BJ (cell line): Measurements from ENCODE around the gene MYRF. TPM values are rescaled to one million over a fixed set of nuclear protein-coding genes. Genes with fewer than 3 reads are reported as not detected.
A peak's percentile ranks its signal among the peaks of the same experiment; 100 is the strongest.

Source experiments
- CTCF ChIA-PET: fragments of 350-600 bp; formaldehyde crosslinking; extraction: SDS; loops from one replicate; lab custom pipeline; 2021; ENCODE audit warnings: antibody characterized with exemption, inconsistent platforms; lab: Yijun Ruan, JAX
- POLR2A ChIA-PET: fragments of 300-600 bp; sonication (Branson Sonifier 250); formaldehyde crosslinking; extraction: SDS; loops from one replicate; lab custom pipeline; 2021; ENCODE audit warnings: antibody characterized with exemption; lab: Charles Lee
- DNase-seq: peaks from one replicate; pipeline ENCODE4 v3.0.0-alpha.2; 2011; ENCODE audit warnings: low read depth
- H3K27me3 ChIP-seq: 2 replicates; pipeline ENCODE4 v1.6.0; 2011; ENCODE audit warnings: low read length; ENCODE audit not compliant: control insufficient read depth, insufficient read depth
- H3K36me3 ChIP-seq: 2 replicates; pipeline ENCODE4 v1.5.1; 2011; ENCODE audit warnings: low read length; ENCODE audit not compliant: control insufficient read depth, insufficient read depth
- H3K4me3 ChIP-seq: 2 replicates; pipeline ENCODE4 v1.5.1; 2011; ENCODE audit warnings: low read depth, mild to moderate bottlenecking, control low read depth, low read length
- CTCF ChIP-seq: IDR thresholded peaks from 2 replicates; pipeline ENCODE4 v1.5.1; 2011; ENCODE audit warnings: low read depth, mild to moderate bottlenecking, control low read depth, inconsistent platforms, low read length, moderate library complexity; ENCODE audit not compliant: insufficient read depth
- polyA minus RNA-seq: library from RNA; depleted of rRNA, polyadenylated mRNA; stranded (reverse); fragments of >200 nt; gene quantifications from 2 replicates; pipeline ENCODE4 v1.2.3, GENCODE V29; 2011; rRNA and poly(A)+ RNA removed
- polyA plus RNA-seq: library from polyadenylated mRNA; depleted of rRNA; stranded (reverse); fragments of >200 nt; gene quantifications from 2 replicates; pipeline ENCODE4 v1.2.3, GENCODE V29; 2011; rRNA removed

Gene MYRF
- polyA plus RNA-seq (0.33 and 0.45 TPM in 2 replicates), polyA minus RNA-seq (0.36 and 0.57 TPM in 2 replicates)

- ChIA-PET POLR2A (no interaction called here), CTCF (interaction anchor here (0.8 to 6.5 kb wide), 11 partner anchors 9 to 356 kb away, joined by 3 to 68 read pairs (median 4); no protein-coding TSS in a partner anchor)
- Histone ChIP-seq H3K36me3 (no peaks in the 10 kb centered on the region), H3K4me3 (peak within 1 kb of the TSS; percentile 39), H3K27me3 (no peaks in the 10 kb centered on the region; the same call in 1 of the 2 replicates)
- peak; percentile 32 for TF ChIP-seq CTCF
- DNase-seq: no peak
Measured at GRCh38 chr11:61752117-61752924, at the start of gene MYRF. Gene MYRF (plus strand): TSS chr11:61752636. CDS start chr11:61752745, 109 bp downstream.

GRCh38 chr11:61702701-61703312 lies 49.6 kb upstream of the MYRF start:
- Histone ChIP-seq H3K27me3 (no peaks in the 10 kb centered on the region; the same call in 1 of the 2 replicates), H3K36me3 (no peaks in the 10 kb centered on the region), H3K4me3 (no peak overlapping the region)
- ChIA-PET POLR2A (no interaction called here), CTCF (interaction anchor here (1.2 kb wide), 1 partner anchor 10 kb away, joined by 3 read pairs; no protein-coding TSS in a partner anchor)
- DNase-seq: no peak
- no peak for TF ChIP-seq CTCF

DNA sequence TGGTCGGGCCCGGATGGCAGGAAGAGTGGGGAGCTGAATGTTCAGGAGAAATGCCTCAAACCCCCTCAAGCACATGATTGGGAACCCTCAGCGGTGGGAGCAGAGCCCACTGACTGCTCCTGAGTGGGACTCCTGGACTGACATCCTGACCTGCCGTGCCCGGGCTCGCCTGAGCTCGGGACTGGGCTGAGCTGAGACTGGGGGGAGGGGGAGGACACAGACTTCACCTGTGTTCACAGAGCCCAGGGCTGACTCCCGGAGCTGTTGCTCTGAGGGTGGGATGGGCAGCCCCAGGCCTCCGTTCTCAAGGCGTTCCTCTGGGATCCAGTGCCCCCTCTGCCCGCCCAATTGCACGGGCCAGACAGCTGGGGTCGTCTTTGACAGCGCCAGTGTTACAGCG lies 47.6 kb upstream of the MYRF start:
- Histone ChIP-seq H3K36me3 (no peaks in the 10 kb centered on the region), H3K27me3 (no peaks in the 10 kb centered on the region; the same call in 1 of the 2 replicates), H3K4me3 (no peak overlapping the region)
- TF ChIP-seq CTCF: no peak
- ChIA-PET CTCF (interaction anchor here (0.6 to 1.4 kb wide), 4 partner anchors 10 to 28 kb away, joined by 3 to 4 read pairs (median 3); no protein-coding TSS in a partner anchor), POLR2A (no interaction called here)
- DNase-seq: no peak

DNA sequence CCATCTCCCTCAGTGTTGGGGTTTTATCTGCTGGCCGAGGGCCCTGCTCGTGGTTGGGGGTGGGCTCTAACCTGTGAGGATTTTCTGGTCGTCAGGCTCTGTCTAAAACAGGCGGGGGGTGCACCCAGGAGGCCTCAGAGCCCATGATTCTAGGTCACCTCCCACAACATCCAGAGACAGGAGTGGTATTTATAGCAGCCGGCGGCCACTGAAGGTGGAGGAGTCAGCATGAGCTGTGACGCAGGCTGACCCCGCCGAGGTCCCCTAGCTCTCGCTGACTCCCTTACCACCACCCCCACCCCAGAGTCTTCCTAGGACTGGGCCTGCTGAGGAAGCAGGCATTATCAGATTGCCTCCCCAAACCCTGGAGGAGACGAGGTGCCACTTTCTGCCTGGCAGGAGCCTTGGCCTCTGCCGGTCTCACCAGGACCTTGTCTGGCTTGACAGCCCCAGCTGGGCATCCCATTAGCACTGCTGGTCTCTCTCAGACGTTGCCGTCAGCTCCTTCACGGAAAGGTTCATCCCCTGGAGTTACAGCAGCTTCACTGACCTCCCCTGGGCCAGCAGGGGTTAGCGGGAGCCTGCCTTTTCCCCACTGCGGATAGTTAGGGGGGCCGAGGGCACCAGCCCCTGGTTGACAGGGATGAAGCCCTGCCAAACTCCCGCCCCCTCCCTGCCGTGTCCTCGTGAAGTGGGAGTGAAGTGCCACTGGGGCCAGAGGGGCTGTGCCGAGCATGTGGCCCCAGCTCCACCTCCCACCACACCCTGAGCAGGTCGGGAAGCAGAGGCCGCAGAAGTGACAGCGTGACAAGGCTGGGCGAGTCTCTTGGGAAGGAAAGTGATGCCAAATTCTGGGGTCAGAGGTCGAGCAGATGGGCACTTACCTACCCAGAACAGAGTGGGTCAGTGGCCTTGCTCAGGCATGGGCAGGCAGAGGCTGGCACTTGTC lies 45.7 kb upstream of the MYRF start:
- ChIA-PET CTCF (interaction anchor here (0.9 to 1.3 kb wide), 3 partner anchors 12 to 41 kb away, joined by 3 to 4 read pairs (median 3); no protein-coding TSS in a partner anchor), POLR2A (no interaction called here)
- no peak for DNase-seq
- Histone ChIP-seq H3K4me3 (no peak overlapping the region), H3K27me3 (no peaks in the 10 kb centered on the region), H3K36me3 (no peaks in the 10 kb centered on the region)
- no peak for TF ChIP-seq CTCF
